Stomach smooth muscle (tissue), 2 donors: ENCODE data around the gene UNC13A.

Experiments used
- H3K27ac ChIP-seq: one replicate; pipeline ENCODE4 v1.7.0; 2013; ENCODE audit warnings: mild to moderate bottlenecking, low read length, inconsistent platforms
- H3K27me3 ChIP-seq, 2 donors: one replicate each; pipeline ENCODE4 v1.7.0; 2013; ENCODE audit warnings: low read length in 2 of 2; ENCODE audit not compliant: insufficient read depth in 2 of 2, control insufficient read depth in 1 of 2
- H3K36me3 ChIP-seq, 2 donors: one replicate each; pipeline ENCODE4 v1.7.0; 2013; ENCODE audit warnings: low read length in 2 of 2; ENCODE audit not compliant: control insufficient read depth in 2 of 2, insufficient read depth in 2 of 2
- H3K4me1 ChIP-seq: one replicate; pipeline ENCODE4 v1.7.0; 2013; ENCODE audit warnings: low read length; ENCODE audit not compliant: control insufficient read depth, insufficient read depth
- H3K4me3 ChIP-seq, 2 donors: one replicate each; pipeline ENCODE4 v1.7.0; 2013; ENCODE audit warnings: low read length in 2 of 2
- H3K9ac ChIP-seq, 2 donors: one replicate each; pipeline ENCODE4 v1.7.0; 2013; ENCODE audit warnings: low read length in 2 of 2, mild to moderate bottlenecking in 1 of 2
- H3K9me3 ChIP-seq, 2 donors: one replicate each; pipeline ENCODE4 v1.7.0; 2013; ENCODE audit warnings: low read length in 2 of 2; ENCODE audit not compliant: control insufficient read depth in 2 of 2
- donor health status: healthy.
- donor health status: Pancreatic carcinoma.

The UNC13A gene

DNA sequence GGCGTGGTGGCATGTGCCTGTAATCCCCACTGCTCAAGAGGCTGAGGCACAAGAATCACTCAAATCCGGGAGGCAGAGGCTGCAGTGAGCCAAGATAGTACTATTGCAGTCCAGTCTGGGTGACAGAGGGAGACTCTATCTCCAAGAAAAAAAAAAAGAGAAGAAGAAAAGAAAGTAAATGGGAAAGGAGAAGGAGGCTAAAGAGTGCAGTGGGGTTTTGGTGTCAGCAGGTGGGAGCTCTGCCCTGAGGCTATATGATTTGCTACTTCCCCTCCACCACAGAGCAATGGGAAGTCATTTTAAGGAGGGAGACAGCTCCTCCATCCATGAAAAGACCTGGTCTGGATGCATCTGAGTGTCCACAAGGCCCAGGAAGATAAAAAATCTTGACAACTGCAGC, 23.1 kb downstream of the UNC13A start:
- Histone ChIP-seq H3K36me3 (no peaks in the 10 kb centered on the region), H3K27me3 (peaks cover 0 to 5% of the 10 kb centered on the region in 2 donors), H3K9ac (no peak overlapping the region), H3K4me1 (no peaks in the 10 kb centered on the region), H3K27ac (no peak overlapping the region), H3K9me3 (peaks cover 0 to 14% of the 10 kb centered on the region in 2 donors), H3K4me3 (no peak overlapping the region)

DNA sequence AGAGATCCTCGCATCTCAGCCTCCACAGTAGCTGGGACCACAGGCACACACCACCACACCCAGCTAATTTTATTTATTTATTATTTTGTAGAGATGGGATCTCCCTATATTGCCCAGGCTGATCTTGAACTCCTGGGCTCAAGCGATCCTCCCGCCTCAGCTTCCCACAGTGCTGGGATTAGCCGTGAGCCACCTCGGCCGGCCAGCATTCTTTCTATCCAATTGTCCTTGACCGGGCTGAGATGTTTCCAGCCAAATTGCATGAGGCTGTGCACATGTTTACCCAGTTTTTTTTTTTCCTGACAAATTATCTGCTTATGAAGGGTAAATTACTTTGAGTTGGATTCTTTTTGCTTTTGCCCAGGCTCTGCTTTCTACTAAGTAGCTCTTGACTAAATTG, 28.2 kb downstream of the UNC13A start:
- peaks cover 3 to 5% of the 10 kb centered on the region in 2 donors for H3K27me3 ChIP-seq
- no peak overlapping the region for H3K4me3 ChIP-seq
- H3K4me1 ChIP-seq, result no peaks in the 10 kb centered on the region
- H3K36me3 ChIP-seq, result no peaks in the 10 kb centered on the region
- no peak overlapping the region for H3K27ac ChIP-seq
- peaks cover 0 to 7% of the 10 kb centered on the region in 2 donors for H3K9me3 ChIP-seq
- H3K9ac ChIP-seq, result no peak overlapping the region

DNA sequence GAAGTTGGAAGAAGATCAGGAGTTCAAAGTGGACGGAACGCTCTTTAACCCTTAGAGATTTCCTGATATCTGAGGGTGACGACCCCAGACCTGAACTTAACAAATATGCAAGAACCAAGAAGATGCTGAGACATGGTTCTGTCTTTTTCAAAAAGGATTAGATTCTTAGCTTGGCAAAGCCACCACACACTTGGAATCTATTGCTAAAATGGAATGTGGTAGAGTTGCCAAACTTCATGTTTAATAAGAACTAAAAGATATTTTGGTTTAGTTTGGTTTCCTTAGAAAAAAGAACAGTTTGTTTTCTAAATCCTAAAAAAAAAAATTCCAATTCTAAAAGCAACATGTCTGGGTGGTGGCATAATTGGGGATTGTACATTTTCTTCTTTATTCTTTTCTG, 29.5 kb downstream of the UNC13A start:
- H3K4me1 ChIP-seq, result no peaks in the 10 kb centered on the region
- peaks cover 3 to 6% of the 10 kb centered on the region in 2 donors for H3K27me3 ChIP-seq
- no peak overlapping the region for H3K9ac ChIP-seq
- no peak overlapping the region for H3K27ac ChIP-seq
- H3K4me3 ChIP-seq, result no peak overlapping the region
- H3K9me3 ChIP-seq, result no peaks in the 10 kb centered on the region
- no peaks in the 10 kb centered on the region for H3K36me3 ChIP-seq

DNA sequence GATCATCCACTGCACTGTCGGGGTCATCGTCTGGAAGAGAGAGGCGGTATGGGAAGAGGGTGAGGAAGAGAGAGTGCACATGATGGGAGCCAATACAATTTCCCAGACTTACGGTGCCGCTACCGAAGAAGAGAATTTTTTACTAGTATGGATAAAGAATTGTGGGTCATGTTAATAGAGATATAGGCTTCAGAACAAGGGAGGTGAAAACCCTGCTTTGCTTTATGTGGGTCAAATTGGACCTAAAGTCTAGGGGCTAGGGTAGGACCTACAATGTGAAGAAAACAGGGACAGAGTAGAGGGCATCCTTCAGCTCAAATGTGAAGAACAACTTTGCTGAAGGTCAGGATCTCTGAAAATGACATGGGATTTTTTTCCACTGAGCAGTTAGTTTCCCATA, 29.9 kb downstream of the UNC13A start:
- peaks cover 3 to 6% of the 10 kb centered on the region in 2 donors for H3K27me3 ChIP-seq
- no peak overlapping the region for H3K9ac ChIP-seq
- H3K4me1 ChIP-seq, result no peaks in the 10 kb centered on the region
- no peaks in the 10 kb centered on the region for H3K9me3 ChIP-seq
- no peaks in the 10 kb centered on the region for H3K36me3 ChIP-seq
- no peak overlapping the region for H3K27ac ChIP-seq
- no peak overlapping the region for H3K4me3 ChIP-seq

DNA sequence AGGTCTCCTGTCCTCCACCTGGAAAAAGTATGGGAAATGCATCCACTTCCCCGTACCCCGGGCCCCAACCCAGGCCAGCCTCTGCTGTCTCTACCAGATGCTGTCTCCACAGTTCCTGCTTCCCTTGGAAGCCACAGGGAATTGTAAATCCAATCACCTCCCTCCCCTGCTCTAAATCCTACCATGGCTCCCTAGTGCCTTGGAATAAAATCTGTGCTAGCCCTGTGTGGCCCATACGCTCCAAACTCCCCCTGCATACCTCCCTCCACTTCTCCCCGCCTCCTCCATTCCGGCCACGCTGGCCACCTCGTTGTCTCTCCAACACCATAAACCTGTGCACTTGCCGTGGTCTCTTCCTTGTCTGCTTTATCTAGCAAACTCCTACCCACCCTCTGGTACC, 31.2 kb downstream of the UNC13A start:
- no peak overlapping the region for H3K9ac ChIP-seq
- H3K9me3 ChIP-seq, result no peaks in the 10 kb centered on the region
- H3K36me3 ChIP-seq, result no peaks in the 10 kb centered on the region

DNA sequence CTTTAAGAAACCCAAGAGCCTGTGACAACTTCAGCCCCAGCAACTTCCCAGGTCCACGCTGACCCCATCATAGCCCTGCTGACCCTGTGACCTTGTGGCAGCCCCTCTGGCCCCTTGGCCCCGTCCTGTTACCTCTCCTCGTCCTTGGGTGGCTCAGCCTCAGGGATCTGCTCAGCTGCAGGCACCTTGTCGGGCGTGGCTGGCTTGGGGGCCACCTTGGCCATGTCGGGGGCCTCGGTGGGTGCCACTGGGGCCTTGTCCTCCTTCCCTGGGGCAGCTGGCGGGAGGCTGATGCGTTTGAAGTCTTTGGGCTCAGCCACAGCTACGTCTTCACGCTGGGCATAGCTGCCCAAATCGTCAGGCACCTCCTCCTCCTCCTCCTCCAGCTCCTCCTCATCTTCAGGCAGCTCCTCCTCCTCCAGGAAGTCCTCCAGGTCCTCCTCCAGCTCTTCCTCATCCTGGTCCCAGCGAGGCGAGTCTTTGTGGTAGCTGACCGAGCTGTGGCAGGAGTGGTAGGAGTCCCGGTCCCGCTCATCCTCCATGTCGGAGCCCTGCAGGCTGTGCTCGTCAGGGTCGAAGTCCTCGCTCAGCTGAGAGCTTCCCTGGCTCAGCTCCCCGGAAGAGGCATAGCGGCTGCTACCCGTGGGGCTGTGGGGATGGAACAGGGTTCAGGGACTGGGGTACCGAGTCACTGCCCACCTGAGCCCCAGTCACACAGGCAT, 32.2 kb downstream of the UNC13A start:
- H3K9me3 ChIP-seq, result no peaks in the 10 kb centered on the region

More for the DNA sequence above, 31.2 kb downstream of the UNC13A start:
- Histone ChIP-seq H3K4me3 (no peak overlapping the region), H3K27me3 (peaks cover 3 to 6% of the 10 kb centered on the region in 2 donors), H3K4me1 (no peaks in the 10 kb centered on the region), H3K27ac (no peak overlapping the region)

DNA sequence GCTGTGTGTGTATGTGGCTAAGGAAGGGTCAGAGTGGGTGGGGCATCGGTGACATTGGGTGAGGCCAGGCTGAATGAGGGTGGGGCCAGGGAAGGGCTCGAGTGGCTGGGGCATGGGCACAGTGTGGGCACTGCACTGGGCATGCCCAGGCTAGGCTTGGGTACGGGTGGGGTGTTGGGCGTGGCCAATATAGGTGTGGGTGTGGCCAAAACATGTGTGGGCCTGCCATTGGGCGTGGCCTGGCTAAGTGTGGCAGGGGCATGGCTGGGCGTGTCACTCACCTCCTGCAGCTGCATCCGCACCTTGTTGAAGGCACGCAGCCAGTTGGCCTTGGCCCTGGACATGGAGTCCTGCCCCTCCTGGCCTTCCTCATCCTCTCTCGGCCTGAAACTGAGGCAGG, 33.2 kb downstream of the UNC13A start:
- H3K27me3 ChIP-seq, result peaks cover 3 to 6% of the 10 kb centered on the region in 2 donors
- no peak overlapping the region for H3K9ac ChIP-seq
- no peaks in the 10 kb centered on the region for H3K9me3 ChIP-seq
- H3K27ac ChIP-seq, result no peak overlapping the region
- H3K36me3 ChIP-seq, result no peaks in the 10 kb centered on the region
- H3K4me3 ChIP-seq, result no peak overlapping the region
- no peaks in the 10 kb centered on the region for H3K4me1 ChIP-seq

More for the DNA sequence above, 32.2 kb downstream of the UNC13A start:
- H3K27ac ChIP-seq, result no peak overlapping the region
- H3K9ac ChIP-seq, result no peak overlapping the region
- no peak overlapping the region for H3K4me3 ChIP-seq
- peaks cover 3 to 6% of the 10 kb centered on the region in 2 donors for H3K27me3 ChIP-seq
- no peaks in the 10 kb centered on the region for H3K36me3 ChIP-seq
- no peaks in the 10 kb centered on the region for H3K4me1 ChIP-seq

DNA sequence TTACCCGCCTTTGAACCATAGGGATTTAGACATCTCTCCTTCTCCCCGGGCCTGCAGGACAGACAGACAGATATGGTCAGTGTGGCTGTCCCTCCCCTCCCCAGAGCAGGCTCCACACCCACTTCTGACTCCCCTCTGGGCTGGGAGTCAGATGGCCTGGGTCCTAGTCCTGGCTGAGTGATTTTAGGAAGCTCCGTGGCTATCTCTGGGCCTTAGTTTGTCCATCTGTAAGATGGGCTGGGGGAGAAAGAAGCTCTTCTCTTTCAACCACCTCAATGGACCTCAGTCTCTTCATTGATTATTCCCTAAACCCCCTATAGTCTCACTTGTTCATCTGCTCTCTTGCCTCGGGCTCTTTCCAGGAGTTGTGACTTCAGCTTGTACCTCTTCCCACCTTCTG, 35.5 kb downstream of the UNC13A start:
- Histone ChIP-seq H3K27me3 (peaks cover 3 to 5% of the 10 kb centered on the region in 2 donors), H3K4me3 (no peak overlapping the region), H3K4me1 (no peaks in the 10 kb centered on the region), H3K9ac (no peak overlapping the region), H3K27ac (no peak overlapping the region), H3K36me3 (no peaks in the 10 kb centered on the region), H3K9me3 (no peaks in the 10 kb centered on the region)

DNA sequence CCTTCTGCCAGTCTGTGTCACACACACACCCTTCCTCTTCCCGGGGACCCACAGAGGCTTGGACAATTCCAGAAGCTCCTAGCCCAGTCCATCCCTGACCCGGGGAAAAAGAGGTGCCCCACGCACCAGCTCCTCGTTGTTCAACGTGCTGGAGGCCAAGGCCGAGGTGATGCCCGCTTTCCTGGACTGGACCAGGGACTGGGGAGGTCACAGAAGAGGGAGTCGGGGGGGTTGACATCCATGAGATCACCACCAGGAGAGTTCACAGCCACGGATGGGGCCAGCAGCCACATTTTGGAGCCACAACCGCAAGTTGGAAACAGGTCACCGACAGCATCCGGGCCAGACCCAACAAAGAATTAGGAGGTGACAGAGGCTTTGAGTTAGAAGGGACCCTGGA, 39.4 kb downstream of the UNC13A start:
- no peak overlapping the region for H3K4me3 ChIP-seq
- no peaks in the 10 kb centered on the region for H3K36me3 ChIP-seq

DNA sequence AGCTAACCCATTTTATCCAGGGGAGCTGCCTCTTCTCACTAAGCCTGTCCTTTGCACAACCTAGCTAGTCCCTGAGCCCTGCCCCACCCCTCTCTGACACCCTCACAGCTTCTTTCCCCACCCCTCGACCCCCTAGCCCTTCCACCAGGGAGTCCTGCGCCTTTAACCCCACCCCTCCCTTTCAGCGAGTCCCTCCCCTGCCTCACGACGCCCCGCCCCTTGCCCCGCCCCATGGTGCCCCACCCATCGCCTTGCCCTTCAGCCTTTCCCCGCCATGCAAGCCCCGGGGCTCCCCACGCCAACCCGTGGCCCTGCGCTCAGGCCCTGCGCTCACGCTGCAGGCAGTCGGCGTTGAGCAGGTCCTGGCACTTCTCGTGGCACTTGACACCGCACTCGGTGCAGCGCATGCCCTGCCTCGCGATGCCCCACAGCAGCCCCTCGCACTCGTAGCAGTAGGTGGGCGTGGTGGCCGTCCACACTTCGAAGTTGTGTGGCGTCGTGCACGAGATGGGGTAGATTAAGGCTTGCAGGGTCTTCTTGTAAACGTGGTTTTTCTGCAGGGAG, 40.0 kb downstream of the UNC13A start:
- Histone ChIP-seq H3K4me1 (no peaks in the 10 kb centered on the region), H3K4me3 (no peak overlapping the region), H3K36me3 (no peaks in the 10 kb centered on the region), H3K9me3 (no peaks in the 10 kb centered on the region), H3K27me3 (peaks cover 14 to 22% of the 10 kb centered on the region in 2 donors), H3K27ac (no peak overlapping the region), H3K9ac (no peak overlapping the region)

More for the DNA sequence above, 39.4 kb downstream of the UNC13A start:
- Histone ChIP-seq H3K9ac (no peak overlapping the region), H3K4me1 (no peaks in the 10 kb centered on the region), H3K27me3 (peaks cover 14 to 19% of the 10 kb centered on the region in 2 donors), H3K9me3 (no peaks in the 10 kb centered on the region), H3K27ac (no peak overlapping the region)
